ENCODE data around the gene MMP7.

MMP7 gene

DNA sequence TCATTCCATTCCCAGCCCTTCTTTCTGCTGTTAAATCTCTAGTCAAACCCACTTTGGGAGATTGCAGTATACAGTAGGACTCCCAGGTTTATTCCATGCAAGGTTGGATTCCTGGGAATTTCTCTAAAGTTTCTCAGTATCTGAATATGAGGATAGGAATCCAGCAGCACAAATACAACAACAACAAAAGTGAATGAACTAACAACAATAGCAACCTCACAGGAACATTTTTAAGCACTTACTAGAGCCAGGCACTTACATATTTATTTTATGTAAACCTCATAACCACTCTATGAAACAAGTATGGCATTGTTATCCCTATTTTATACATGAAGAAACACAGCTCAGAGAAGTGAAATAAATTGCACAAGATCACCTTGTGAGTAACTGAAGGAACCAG lies 1.9 kb downstream of the MMP7 start:
- H3K79me2 ChIP-seq (ENCODE audit: insufficient read depth, low read length): no peaks in the 10 kb centered on the region
- no peak overlapping the region for H3K4me3 ChIP-seq (ENCODE audit: low read depth, low read length, poor library complexity, severe bottlenecking)
- no peak overlapping the region for H2AFZ ChIP-seq (ENCODE audit: low read length)
- H3K27me3 ChIP-seq (ENCODE audit: insufficient read depth, low read length): no peaks in the 10 kb centered on the region
- H3K27ac ChIP-seq (ENCODE audit: low read depth, low read length, poor library complexity, severe bottlenecking): no peak overlapping the region
- no peak for TF ChIP-seq EZH2 (IDR thresholded peaks at IDR 0.05; ENCODE audit: borderline replicate concordance, low read length)
- TF ChIP-seq, protein P1, sequence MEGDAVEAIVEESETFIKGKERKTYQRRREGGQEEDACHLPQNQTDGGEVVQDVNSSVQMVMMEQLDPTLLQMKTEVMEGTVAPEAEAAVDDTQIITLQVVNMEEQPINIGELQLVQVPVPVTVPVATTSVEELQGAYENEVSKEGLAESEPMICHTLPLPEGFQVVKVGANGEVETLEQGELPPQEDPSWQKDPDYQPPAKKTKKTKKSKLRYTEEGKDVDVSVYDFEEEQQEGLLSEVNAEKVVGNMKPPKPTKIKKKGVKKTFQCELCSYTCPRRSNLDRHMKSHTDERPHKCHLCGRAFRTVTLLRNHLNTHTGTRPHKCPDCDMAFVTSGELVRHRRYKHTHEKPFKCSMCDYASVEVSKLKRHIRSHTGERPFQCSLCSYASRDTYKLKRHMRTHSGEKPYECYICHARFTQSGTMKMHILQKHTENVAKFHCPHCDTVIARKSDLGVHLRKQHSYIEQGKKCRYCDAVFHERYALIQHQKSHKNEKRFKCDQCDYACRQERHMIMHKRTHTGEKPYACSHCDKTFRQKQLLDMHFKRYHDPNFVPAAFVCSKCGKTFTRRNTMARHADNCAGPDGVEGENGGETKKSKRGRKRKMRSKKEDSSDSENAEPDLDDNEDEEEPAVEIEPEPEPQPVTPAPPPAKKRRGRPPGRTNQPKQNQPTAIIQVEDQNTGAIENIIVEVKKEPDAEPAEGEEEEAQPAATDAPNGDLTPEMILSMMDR (IDR thresholded peaks at IDR 0.05; ENCODE audit: low read length): no peak
- peaks cover 20% of the 10 kb centered on the region for H3K4me1 ChIP-seq (ENCODE audit: insufficient read depth, low read length, severe bottlenecking)
- no peaks in the 10 kb centered on the region for H3K36me3 ChIP-seq (ENCODE audit: insufficient read depth, low read length)
- no peak overlapping the region for H3K4me2 ChIP-seq (ENCODE audit: low read length)
- no peak overlapping the region for H3K9ac ChIP-seq (ENCODE audit: low read length)
- H3K9me3 ChIP-seq (ENCODE audit: low read length): no peaks in the 10 kb centered on the region
- no peaks in the 10 kb centered on the region for H3K9me2 ChIP-seq (ENCODE audit: low read depth, low read length)
- H4K20me1 ChIP-seq (ENCODE audit: insufficient read depth, low read length): no peaks in the 10 kb centered on the region
- no peaks in the 10 kb centered on the region for H3F3A ChIP-seq (ENCODE audit: insufficient read depth, low read length)

GRCh38 chr11:102527684-102528083 lies 2.9 kb downstream of the MMP7 start:
- H3K27me3 ChIP-seq (ENCODE audit: insufficient read depth, low read length): no peaks in the 10 kb centered on the region
- H3K4me1 ChIP-seq (ENCODE audit: insufficient read depth, low read length, severe bottlenecking): peaks cover 25% of the 10 kb centered on the region
- H3K27ac ChIP-seq (ENCODE audit: low read depth, low read length, poor library complexity, severe bottlenecking): no peak overlapping the region
- TF ChIP-seq, protein P1 (IDR thresholded peaks at IDR 0.05; ENCODE audit: low read length): no peak
- no peak for TF ChIP-seq EZH2 (IDR thresholded peaks at IDR 0.05; ENCODE audit: borderline replicate concordance, low read length)
- H3F3A ChIP-seq (ENCODE audit: insufficient read depth, low read length): no peaks in the 10 kb centered on the region
- no peak overlapping the region for H3K4me3 ChIP-seq (ENCODE audit: low read depth, low read length, poor library complexity, severe bottlenecking)
- no peaks in the 10 kb centered on the region for H4K20me1 ChIP-seq (ENCODE audit: insufficient read depth, low read length)
- H3K9me3 ChIP-seq (ENCODE audit: low read length): no peaks in the 10 kb centered on the region
- no peaks in the 10 kb centered on the region for H3K9me2 ChIP-seq (ENCODE audit: low read depth, low read length)
- no peak overlapping the region for H2AFZ ChIP-seq (ENCODE audit: low read length)
- H3K9ac ChIP-seq (ENCODE audit: low read length): no peak overlapping the region
- no peaks in the 10 kb centered on the region for H3K79me2 ChIP-seq (ENCODE audit: insufficient read depth, low read length)
- H3K4me2 ChIP-seq (ENCODE audit: low read length): no peak overlapping the region
- H3K36me3 ChIP-seq (ENCODE audit: insufficient read depth, low read length): no peaks in the 10 kb centered on the region

- Histone ChIP-seq H3K9me2 (ENCODE audit: low read depth, low read length) (no peaks in the 10 kb centered on the region), H3K9me3 (ENCODE audit: low read length) (no peaks in the 10 kb centered on the region), H3K27me3 (ENCODE audit: insufficient read depth, low read length) (no peaks in the 10 kb centered on the region), H3K27ac (ENCODE audit: low read depth, low read length, poor library complexity, severe bottlenecking) (no peak overlapping the region), H3K4me2 (ENCODE audit: low read length) (no peak overlapping the region), H3K4me1 (ENCODE audit: insufficient read depth, low read length, severe bottlenecking) (peaks cover 27% of the 10 kb centered on the region), H3K9ac (ENCODE audit: low read length) (no peak overlapping the region), H4K20me1 (ENCODE audit: insufficient read depth, low read length) (no peaks in the 10 kb centered on the region), H3K36me3 (ENCODE audit: insufficient read depth, low read length) (no peaks in the 10 kb centered on the region), H3F3A (ENCODE audit: insufficient read depth, low read length) (no peaks in the 10 kb centered on the region), H2AFZ (ENCODE audit: low read length) (no peak overlapping the region), H3K79me2 (ENCODE audit: insufficient read depth, low read length) (no peaks in the 10 kb centered on the region), H3K4me3 (ENCODE audit: low read depth, low read length, poor library complexity, severe bottlenecking) (no peak overlapping the region)
- TF ChIP-seq EZH2 (IDR thresholded peaks at IDR 0.05; ENCODE audit: borderline replicate concordance, low read length): no peak
- TF ChIP-seq, protein P1 (IDR thresholded peaks at IDR 0.05; ENCODE audit: low read length): no peak
These were observed 3.5 kb downstream of the MMP7 start for GRCh38 chr11:102527041-102527440.
